SK-N-SH treated with all-trans-retinoic acid at 6 μM for 48 hours (cell line): ENCODE data around the gene OCA2.

Experiments
- ATAC-seq: fragments of 200-7000 bp; cut with Tn5 transposase; 3 replicates; pipeline ENCODE4 v1.9.1; 2020; ENCODE audit warnings: mild to moderate bottlenecking, moderate library complexity
- ARNTL ChIP-seq: fragments of 450-650 bp; formaldehyde crosslinking; IDR thresholded peaks from 2 replicates; pipeline ENCODE4 v1.5.0; 2020; ENCODE audit warnings: low read depth, mild to moderate bottlenecking, moderate library complexity, borderline replicate concordance
- BACH2 ChIP-seq: fragments of 250-450 bp; sonication (Bioruptor Pico); IDR thresholded peaks from 2 replicates; pipeline ENCODE4 v1.9.0; 2021; ENCODE audit warnings: mild to moderate bottlenecking, borderline replicate concordance
- CSRNP3 ChIP-seq: fragments of 250-450 bp; sonication (Bioruptor Pico); IDR thresholded peaks from 2 replicates; pipeline ENCODE4 v1.5.1; 2021; ENCODE audit warnings: mild to moderate bottlenecking, moderate library complexity
- ESRRG ChIP-seq: fragments of 250-450 bp; sonication (Bioruptor Pico); IDR thresholded peaks from 2 replicates; pipeline ENCODE4 v1.6.1; 2021; ENCODE audit warnings: mild to moderate bottlenecking
- GLIS3 ChIP-seq: fragments of 250-450 bp; sonication (Bioruptor Pico); IDR thresholded peaks from 2 replicates; pipeline ENCODE4 v1.5.0; 2020; ENCODE audit warnings: mild to moderate bottlenecking, moderate library complexity
- ISL1 ChIP-seq: fragments of 250-450 bp; sonication (Bioruptor Pico); IDR thresholded peaks from 2 replicates; pipeline ENCODE4 v2.1.2; 2022; ENCODE audit warnings: mild to moderate bottlenecking, moderate library complexity
- OSR1 ChIP-seq: fragments of 250-450 bp; sonication (Bioruptor Pico); IDR thresholded peaks from 2 replicates; pipeline ENCODE4 v1.8.0; 2022; ENCODE audit warnings: moderate library complexity, mild to moderate bottlenecking, inconsistent platforms
- PATZ1 ChIP-seq: fragments of 250-450 bp; sonication (Bioruptor Pico); IDR thresholded peaks from 2 replicates; pipeline ENCODE4 v1.8.0; 2020; ENCODE audit warnings: mild to moderate bottlenecking, moderate library complexity, borderline replicate concordance
- POU6F1 ChIP-seq: fragments of 250-450 bp; sonication (Bioruptor Pico); IDR thresholded peaks from 2 replicates; pipeline ENCODE4 v1.8.0; 2021; ENCODE audit warnings: low read depth, mild to moderate bottlenecking, moderate library complexity, borderline replicate concordance
- PPARA ChIP-seq: fragments of 250-450 bp; sonication (Bioruptor Pico); IDR thresholded peaks from 2 replicates; pipeline ENCODE4 v1.5.0; 2020; ENCODE audit warnings: mild to moderate bottlenecking, borderline replicate concordance
- RARB ChIP-seq: fragments of 250-450 bp; sonication (Bioruptor Pico); IDR thresholded peaks from 2 replicates; pipeline ENCODE4 v1.8.0; 2021; ENCODE audit warnings: mild to moderate bottlenecking, moderate library complexity
- SNAI2 ChIP-seq: fragments of 250-450 bp; sonication (Bioruptor Pico); IDR thresholded peaks from 2 replicates; pipeline ENCODE4 v1.5.0; 2020; ENCODE audit warnings: mild to moderate bottlenecking, moderate library complexity
- TCF4 ChIP-seq: fragments of 250-450 bp; sonication (Bioruptor Pico); IDR thresholded peaks from 2 replicates; pipeline ENCODE4 v1.8.0; 2021; ENCODE audit warnings: mild to moderate bottlenecking, moderate library complexity, borderline replicate concordance
- TOX ChIP-seq: fragments of 250-450 bp; sonication (Bioruptor Pico); IDR thresholded peaks from 2 replicates; pipeline ENCODE4 v1.8.0; 2021; ENCODE audit warnings: mild to moderate bottlenecking, moderate library complexity, borderline replicate concordance
- TSHZ2 ChIP-seq: fragments of 250-450 bp; sonication (Bioruptor Pico); IDR thresholded peaks from 2 replicates; pipeline ENCODE4 v1.5.0; 2020; ENCODE audit warnings: mild to moderate bottlenecking, moderate library complexity
- ZC3H10 ChIP-seq: fragments of 250-450 bp; sonication (Bioruptor Pico); IDR thresholded peaks from 2 replicates; pipeline ENCODE4 v1.5.1; 2021; ENCODE audit warnings: mild to moderate bottlenecking, moderate library complexity
- ZFP30 ChIP-seq: fragments of 450-650 bp; formaldehyde crosslinking; IDR thresholded peaks from 2 replicates; pipeline ENCODE4 v1.5.0; 2022; ENCODE audit warnings: mild to moderate bottlenecking, moderate library complexity
- ZNF565 ChIP-seq: fragments of 450-650 bp; formaldehyde crosslinking; conservative IDR thresholded peaks from 2 replicates; pipeline ENCODE4 v1.5.0; 2020; ENCODE audit warnings: low read depth, mild to moderate bottlenecking, moderate library complexity
- ZNF70 ChIP-seq: fragments of 450-650 bp; formaldehyde crosslinking; IDR thresholded peaks from 2 replicates; pipeline ENCODE4 v1.5.0; 2020; ENCODE audit warnings: mild to moderate bottlenecking, moderate library complexity
- ZNF8 ChIP-seq: fragments of 450-650 bp; formaldehyde crosslinking; IDR thresholded peaks from 2 replicates; pipeline ENCODE4 v1.5.0; 2020; ENCODE audit warnings: mild to moderate bottlenecking, moderate library complexity
- TF ChIP-seq, protein P1 (sequence below): fragments of 250-450 bp; sonication (Bioruptor Pico); IDR thresholded peaks from 2 replicates; pipeline ENCODE4 v1.5.1; 2020; ENCODE audit warnings: low read depth, mild to moderate bottlenecking, moderate library complexity

OCA2 gene

DNA sequence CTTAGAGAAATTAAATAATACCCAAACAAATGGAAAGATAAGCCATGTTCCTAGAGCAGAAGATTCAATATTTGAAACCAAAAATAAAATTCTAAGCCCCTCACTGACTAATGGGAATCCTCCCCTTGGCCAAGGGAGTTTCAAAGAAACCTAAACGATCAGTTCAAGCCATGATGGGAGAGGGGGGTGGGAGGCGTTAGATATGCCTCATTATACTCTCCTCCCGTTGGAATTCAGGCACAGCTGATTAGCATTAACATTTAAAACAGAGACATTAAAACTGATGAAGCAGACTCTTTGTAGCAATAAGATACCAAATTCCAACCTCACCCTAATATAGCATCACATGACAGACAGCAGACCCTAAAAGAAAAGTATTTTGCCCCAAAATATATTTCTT is 32.9 kb downstream of the OCA2 start (continued):
- no peak for TF ChIP-seq PATZ1 (CRISPR knock-in tag)
- no peak for TF ChIP-seq ZNF8 (CRISPR knock-in tag)
- TF ChIP-seq, protein P1, sequence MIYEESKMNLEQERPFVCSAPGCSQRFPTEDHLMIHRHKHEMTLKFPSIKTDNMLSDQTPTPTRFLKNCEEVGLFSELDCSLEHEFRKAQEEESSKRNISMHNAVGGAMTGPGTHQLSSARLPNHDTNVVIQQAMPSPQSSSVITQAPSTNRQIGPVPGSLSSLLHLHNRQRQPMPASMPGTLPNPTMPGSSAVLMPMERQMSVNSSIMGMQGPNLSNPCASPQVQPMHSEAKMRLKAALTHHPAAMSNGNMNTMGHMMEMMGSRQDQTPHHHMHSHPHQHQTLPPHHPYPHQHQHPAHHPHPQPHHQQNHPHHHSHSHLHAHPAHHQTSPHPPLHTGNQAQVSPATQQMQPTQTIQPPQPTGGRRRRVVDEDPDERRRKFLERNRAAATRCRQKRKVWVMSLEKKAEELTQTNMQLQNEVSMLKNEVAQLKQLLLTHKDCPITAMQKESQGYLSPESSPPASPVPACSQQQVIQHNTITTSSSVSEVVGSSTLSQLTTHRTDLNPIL: no peak
- TF ChIP-seq PPARA (CRISPR knock-in tag): no peak
- TF ChIP-seq SNAI2 (CRISPR knock-in tag): no peak
- TF ChIP-seq ARNTL (CRISPR knock-in tag): no peak

DNA sequence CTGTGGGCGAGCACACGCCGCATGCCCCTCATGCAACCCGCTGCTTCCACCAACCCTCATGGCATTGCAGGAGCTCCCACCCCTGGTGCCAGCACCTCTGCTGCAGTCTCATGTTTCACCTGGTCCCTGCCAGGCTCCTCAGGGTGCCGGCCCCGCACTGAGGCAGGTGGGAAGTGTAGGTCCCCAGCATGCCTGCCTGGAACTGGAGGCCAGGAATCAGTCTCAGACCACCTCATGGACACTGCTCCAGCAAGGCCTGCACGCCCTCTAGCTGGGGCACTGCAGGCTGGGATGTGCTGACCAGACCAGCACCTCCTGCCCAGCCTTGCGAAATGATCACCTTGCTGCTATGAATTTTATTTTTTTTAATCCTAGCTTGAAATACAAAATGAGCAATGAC is 39.1 kb downstream of the OCA2 start:
- no peak for ATAC-seq
- TF ChIP-seq ZC3H10 (CRISPR knock-in tag) (no peak), SNAI2 (CRISPR knock-in tag) (no peak), OSR1 (CRISPR knock-in tag) (no peak), CSRNP3 (no peak), ESRRG (no peak), ZNF70 (CRISPR knock-in tag) (no peak), TCF4 (CRISPR knock-in tag) (no peak), RARB (CRISPR knock-in tag) (no peak), ZFP30 (CRISPR knock-in tag) (no peak), BACH2 (no peak), POU6F1 (CRISPR knock-in tag) (no peak), ISL1 (CRISPR knock-in tag) (no peak), GLIS3 (no peak), TSHZ2 (CRISPR knock-in tag) (no peak), PATZ1 (CRISPR knock-in tag) (no peak), TOX (CRISPR knock-in tag) (no peak), ARNTL (CRISPR knock-in tag) (no peak), ZNF565 (CRISPR knock-in tag) (no peak)
- TF ChIP-seq, protein P1: no peak
- TF ChIP-seq, all 23 proteins: peak for 0
